GM21528 (cell line): Measurements from ENCODE around the gene SULT6B1.

ENCODE experiments used
- ATAC-seq: cut with Tn5 transposase; IDR thresholded peaks from one replicate; pipeline ENCODE4 v1.9.1; 2021; ENCODE audit warnings: mild to moderate bottlenecking, moderate library complexity; ENCODE audit not compliant: unreplicated experiment, low FRiP score

SULT6B1 gene

DNA sequence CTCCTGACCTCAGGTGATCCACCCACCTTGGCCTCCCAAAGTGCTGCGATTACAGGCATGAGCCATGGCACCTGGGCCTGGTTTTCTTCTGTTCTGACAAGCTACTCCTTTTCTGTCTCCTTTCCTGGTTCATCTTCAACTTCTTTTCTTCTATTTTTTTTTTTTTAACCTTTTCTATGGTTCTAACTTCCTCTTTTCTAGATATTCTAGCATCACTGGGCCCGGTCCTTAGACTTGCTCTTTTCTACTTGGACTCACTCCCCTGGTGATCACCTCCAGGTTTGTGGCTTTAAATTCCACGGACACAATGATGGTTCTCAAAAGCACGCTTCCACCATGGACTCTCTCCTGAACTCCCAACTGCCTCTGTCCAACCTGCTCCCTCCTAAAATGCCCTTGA lies 33.7 kb downstream of the SULT6B1 start:
- ATAC-seq, result no peak

DNA sequence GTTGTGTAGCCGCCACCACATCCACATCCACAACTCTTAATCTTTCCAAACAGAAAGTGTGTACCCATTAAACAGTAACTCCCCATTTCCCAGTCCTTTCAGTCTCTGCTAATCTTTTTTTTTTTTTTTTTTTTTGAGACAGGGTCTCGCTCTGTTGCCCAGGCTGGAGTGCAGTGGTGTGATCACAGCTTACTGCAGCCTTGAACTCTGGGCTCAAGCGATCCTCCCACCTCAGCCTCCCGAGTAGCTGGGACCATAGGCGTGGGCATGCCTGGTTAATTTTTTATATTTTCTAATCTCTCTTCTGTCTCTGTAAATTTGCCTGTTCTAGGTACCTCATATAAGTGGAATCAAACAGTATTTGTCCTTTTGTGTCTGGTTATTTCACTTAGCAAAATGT lies 35.2 kb downstream of the SULT6B1 start:
- ATAC-seq, result no peak

DNA sequence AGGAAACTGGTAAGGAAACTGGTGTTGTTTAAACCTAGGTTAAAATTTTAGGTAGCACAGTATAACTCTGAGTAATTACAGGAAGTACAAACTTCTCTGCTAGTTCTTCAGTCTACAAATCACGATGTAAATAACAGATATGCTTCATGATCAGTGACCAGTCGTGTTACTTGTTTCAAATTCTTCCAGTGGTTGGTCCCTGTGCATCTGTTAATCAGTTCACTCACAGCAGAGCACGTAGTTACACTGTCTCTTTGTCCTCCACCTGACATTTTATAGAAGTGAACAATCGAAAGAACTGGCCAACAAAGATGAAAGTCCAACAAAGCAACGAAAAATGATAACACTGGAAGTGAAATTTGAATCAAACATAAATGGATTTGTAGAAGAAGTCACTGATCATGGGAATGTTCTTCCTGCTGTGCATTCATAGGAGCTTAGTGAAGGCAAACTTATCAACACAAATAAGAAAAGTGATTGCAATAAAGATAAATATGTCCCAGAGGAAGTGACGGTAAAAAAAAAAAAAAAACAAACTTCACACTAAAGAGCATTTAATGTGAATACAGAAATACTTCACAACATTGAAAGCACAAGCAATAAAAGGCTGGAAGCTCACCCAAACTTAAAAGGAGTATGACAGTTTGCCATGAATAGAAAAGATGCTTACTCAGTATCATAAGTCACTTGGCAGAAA lies 38.7 kb downstream of the SULT6B1 start:
- ATAC-seq, result no peak

GRCh38 chr2:37148325-37148724 lies 40.1 kb downstream of the SULT6B1 start:
- no peak for ATAC-seq

- ATAC-seq, result no peak
Measured at GRCh38 chr2:37146062-37146461, 42.4 kb downstream of the SULT6B1 start.

- ATAC-seq, result no peak
Measured at GRCh38 chr2:37143974-37144373, 44.5 kb downstream of the SULT6B1 start.

GRCh38 chr2:37142546-37142945 lies 45.9 kb downstream of the SULT6B1 start:
- no peak for ATAC-seq

DNA sequence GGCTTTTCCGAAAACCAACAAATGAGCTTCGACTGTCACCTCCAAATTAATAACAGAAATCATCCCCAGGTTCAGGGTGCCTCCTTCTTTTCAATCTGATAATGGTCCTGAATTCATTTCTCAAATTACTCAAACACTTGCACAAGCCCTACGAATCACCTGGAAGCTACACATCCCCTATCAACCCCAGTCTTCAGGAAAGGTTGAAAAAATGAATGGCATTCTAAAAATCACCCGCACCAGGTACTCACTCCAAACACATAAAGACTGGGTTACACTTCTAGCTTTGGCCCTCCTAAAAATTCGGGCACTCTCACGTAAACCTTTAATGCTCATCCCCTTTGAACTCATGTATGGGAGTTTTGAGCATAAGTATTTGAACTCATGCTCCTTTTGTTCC lies 55.6 kb downstream of the SULT6B1 start:
- ATAC-seq, result no peak

DNA sequence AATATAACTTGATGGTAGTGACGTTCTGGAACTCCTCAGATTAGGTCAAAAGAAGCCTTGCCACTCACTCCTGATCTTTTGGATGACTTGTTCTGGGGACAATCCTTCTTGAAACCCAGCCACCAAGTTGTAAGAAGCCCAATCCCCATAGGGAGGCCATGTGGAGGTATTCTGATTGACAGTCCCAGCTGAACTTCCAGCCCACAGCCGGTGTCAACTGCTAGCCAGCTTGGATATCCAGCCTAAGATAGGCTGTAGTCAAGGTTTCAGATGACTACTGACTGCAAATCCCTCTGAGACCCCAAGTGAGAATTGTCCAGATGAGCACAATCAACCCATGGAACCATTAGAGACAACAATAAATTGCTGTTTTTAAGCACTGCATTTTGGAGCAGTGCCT lies 63.1 kb downstream of the SULT6B1 start:
- ATAC-seq, result no peak

- ATAC-seq, result no peak
Measured at GRCh38 chr2:37119157-37119556, 69.3 kb downstream of the SULT6B1 start.
